Measurements from ENCODE around the gene SHROOM3.

- TF ChIP-seq CTCF (IDR thresholded peaks at IDR 0.05; ENCODE audit: insufficient read depth, low read length, poor library complexity, severe bottlenecking) (no peak), EZH2phosphoT487 (conservative IDR thresholded peaks at IDR 0.05; ENCODE audit: low read length) (no peak)
Measured at GRCh38 chr4:76607266-76607799, 172.3 kb downstream of the SHROOM3 start.
